GM21447 (cell line): ENCODE measurements around the gene RALGAPA1.

ENCODE experiments used
- ATAC-seq: cut with Tn5 transposase; IDR thresholded peaks from one replicate; pipeline ENCODE4 v1.9.1; 2021; ENCODE audit not compliant: unreplicated experiment

RALGAPA1 gene

GRCh38 chr14:35499180-35499579 lies 309.9 kb downstream of the RALGAPA1 start:
- ATAC-seq = no peak

GRCh38 chr14:35495278-35495677 lies 313.8 kb downstream of the RALGAPA1 start:
- ATAC-seq = no peak

GRCh38 chr14:35492569-35493014 lies 316.5 kb downstream of the RALGAPA1 start:
- ATAC-seq = no peak
